ENCODE measurements around the gene IL17RE. TPM values are rescaled to one million over a fixed set of nuclear protein-coding genes. Genes with fewer than 3 reads are reported as not detected.

IL17RE gene
- total RNA-seq, 1 experiment from 2014 or later, result 2.3 TPM

DNA sequence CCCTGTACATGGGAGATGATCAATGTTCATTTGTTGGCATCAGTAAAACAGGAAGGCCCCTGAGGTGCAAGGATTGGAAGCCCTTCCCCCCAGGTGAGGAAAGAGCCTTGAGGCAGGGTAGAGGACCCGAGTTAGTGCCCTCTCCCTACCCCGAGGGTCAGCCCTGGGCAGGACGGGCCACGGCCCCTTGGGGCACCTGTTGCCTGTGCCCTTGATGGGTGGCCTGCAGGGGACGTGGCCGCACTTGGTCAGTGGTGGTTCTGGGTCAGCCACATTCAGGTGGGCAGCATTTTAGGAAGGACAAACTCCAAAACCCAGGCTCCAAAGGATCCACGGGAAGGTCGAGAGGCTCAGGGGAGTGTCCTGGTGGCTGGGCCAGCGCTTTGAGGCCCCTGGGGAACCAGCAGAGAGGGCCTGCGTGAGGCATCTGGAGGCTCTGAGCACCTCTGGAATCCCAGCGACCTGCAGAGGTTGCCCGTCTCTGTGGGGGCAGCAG lies 43.1 kb upstream of the IL17RE start:
- no peak overlapping the region for H3K27ac ChIP-seq (ENCODE audit: low read depth, low read length, poor library complexity, severe bottlenecking)
- no peaks in the 10 kb centered on the region for H3K27me3 ChIP-seq (replicated peaks; ENCODE audit: insufficient read depth, low read depth, low read length, poor library complexity)
- H3K4me3 ChIP-seq (ENCODE audit: low read depth, low read length, poor library complexity, severe bottlenecking), result no peak overlapping the region
- no TSS peak for BruUV-seq (replicated peaks)
- H3K4me1 ChIP-seq (ENCODE audit: insufficient read depth, low read length, poor library complexity, severe bottlenecking), result peaks cover 6% of the 10 kb centered on the region
- intact Hi-C loops (cut with micrococcal nuclease; ENCODE audit: unreplicated experiment), result no loop called here
- no peaks in the 10 kb centered on the region for H3K36me3 ChIP-seq (ENCODE audit: insufficient read depth, low read length, poor library complexity, severe bottlenecking)
- DNase-seq (ENCODE audit: low spot score), result no peak
- no peaks in the 10 kb centered on the region for H3K9me3 ChIP-seq (ENCODE audit: low read depth, low read length, poor library complexity, severe bottlenecking)
- no peak for TF ChIP-seq EZH2 (IDR thresholded peaks at IDR 0.05; ENCODE audit: borderline replicate concordance, low read depth, low read length, poor library complexity, severe bottlenecking)
- TF ChIP-seq, protein P1, sequence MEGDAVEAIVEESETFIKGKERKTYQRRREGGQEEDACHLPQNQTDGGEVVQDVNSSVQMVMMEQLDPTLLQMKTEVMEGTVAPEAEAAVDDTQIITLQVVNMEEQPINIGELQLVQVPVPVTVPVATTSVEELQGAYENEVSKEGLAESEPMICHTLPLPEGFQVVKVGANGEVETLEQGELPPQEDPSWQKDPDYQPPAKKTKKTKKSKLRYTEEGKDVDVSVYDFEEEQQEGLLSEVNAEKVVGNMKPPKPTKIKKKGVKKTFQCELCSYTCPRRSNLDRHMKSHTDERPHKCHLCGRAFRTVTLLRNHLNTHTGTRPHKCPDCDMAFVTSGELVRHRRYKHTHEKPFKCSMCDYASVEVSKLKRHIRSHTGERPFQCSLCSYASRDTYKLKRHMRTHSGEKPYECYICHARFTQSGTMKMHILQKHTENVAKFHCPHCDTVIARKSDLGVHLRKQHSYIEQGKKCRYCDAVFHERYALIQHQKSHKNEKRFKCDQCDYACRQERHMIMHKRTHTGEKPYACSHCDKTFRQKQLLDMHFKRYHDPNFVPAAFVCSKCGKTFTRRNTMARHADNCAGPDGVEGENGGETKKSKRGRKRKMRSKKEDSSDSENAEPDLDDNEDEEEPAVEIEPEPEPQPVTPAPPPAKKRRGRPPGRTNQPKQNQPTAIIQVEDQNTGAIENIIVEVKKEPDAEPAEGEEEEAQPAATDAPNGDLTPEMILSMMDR (conservative IDR thresholded peaks at IDR 0.05; ENCODE audit: low read depth, low read length), result no peak
- ChIA-PET CTCF (no interaction called here), POLR2A (ENCODE audit: low non-redundant PET) (no interaction called here)

DNA sequence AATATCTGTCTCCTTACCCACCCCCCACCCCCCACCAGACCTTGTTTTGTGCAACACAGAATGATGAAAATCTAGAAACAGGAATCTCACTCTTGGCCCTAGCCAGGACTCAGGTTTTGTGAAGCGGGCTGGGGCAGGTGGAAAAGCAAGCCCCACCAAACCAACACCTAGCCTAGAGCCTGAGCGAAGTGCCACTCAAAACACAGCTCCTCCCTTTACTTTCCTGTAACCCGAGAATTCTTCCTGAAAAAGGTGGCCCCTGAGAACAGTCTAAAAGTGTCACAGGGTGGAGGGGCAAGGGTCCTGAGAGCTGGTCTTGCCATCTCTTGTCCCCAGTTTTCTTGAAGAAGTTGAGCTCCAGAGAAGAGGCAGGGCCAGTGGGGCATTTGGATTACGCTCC lies 41.4 kb upstream of the IL17RE start:
- H3K4me3 ChIP-seq (ENCODE audit: low read depth, low read length, poor library complexity, severe bottlenecking), result no peak overlapping the region
- intact Hi-C loops (cut with micrococcal nuclease; ENCODE audit: unreplicated experiment), result no loop called here
- no peaks in the 10 kb centered on the region for H3K27me3 ChIP-seq (replicated peaks; ENCODE audit: insufficient read depth, low read depth, low read length, poor library complexity)
- BruUV-seq (replicated peaks), result no TSS peak
- no peaks in the 10 kb centered on the region for H3K9me3 ChIP-seq (ENCODE audit: low read depth, low read length, poor library complexity, severe bottlenecking)
- no peaks in the 10 kb centered on the region for H3K36me3 ChIP-seq (ENCODE audit: insufficient read depth, low read length, poor library complexity, severe bottlenecking)
- no peak for TF ChIP-seq EZH2 (IDR thresholded peaks at IDR 0.05; ENCODE audit: borderline replicate concordance, low read depth, low read length, poor library complexity, severe bottlenecking)
- TF ChIP-seq, protein P1 (conservative IDR thresholded peaks at IDR 0.05; ENCODE audit: low read depth, low read length), result no peak
- H3K4me1 ChIP-seq (ENCODE audit: insufficient read depth, low read length, poor library complexity, severe bottlenecking), result peaks cover 9% of the 10 kb centered on the region
- CTCF ChIA-PET, result no interaction called here
- POLR2A ChIA-PET (ENCODE audit: low non-redundant PET), result no interaction called here
- DNase-seq (ENCODE audit: low spot score), result no peak
- H3K27ac ChIP-seq (ENCODE audit: low read depth, low read length, poor library complexity, severe bottlenecking), result no peak overlapping the region

DNA sequence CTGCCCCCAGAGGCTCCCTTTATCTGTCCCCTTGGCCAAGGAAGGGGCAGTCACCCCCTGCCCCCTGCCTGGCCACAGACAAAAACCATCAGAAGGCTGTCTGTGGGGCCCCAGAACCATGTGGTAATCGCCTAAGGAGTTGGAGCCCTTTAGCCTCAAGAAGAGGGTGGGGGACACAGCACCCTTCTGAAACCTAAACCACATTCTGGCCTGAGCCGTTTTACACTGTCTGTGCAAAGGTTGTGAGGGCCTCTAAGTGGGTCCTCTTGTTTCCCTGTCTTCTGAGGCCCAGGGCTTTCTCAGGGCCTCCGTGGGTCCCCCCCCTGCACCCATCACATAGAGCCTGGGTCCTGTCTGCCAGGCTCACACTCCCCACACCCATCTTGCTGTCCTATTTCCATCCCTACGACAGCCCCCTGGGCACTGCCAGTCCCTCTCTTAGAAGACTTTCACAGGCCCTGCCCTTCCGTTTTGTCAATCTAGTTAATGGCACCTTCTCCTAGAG lies 41.0 kb upstream of the IL17RE start:
- Histone ChIP-seq H3K27me3 (replicated peaks; ENCODE audit: insufficient read depth, low read depth, low read length, poor library complexity) (no peaks in the 10 kb centered on the region), H3K9me3 (ENCODE audit: low read depth, low read length, poor library complexity, severe bottlenecking) (no peaks in the 10 kb centered on the region), H3K27ac (ENCODE audit: low read depth, low read length, poor library complexity, severe bottlenecking) (no peak overlapping the region), H3K4me3 (ENCODE audit: low read depth, low read length, poor library complexity, severe bottlenecking) (no peak overlapping the region), H3K4me1 (ENCODE audit: insufficient read depth, low read length, poor library complexity, severe bottlenecking) (peaks cover 9% of the 10 kb centered on the region), H3K36me3 (ENCODE audit: insufficient read depth, low read length, poor library complexity, severe bottlenecking) (no peaks in the 10 kb centered on the region)
- intact Hi-C loops (cut with micrococcal nuclease; ENCODE audit: unreplicated experiment), result no loop called here
- BruUV-seq (replicated peaks), result no TSS peak
- DNase-seq (ENCODE audit: low spot score), result no peak
- POLR2A ChIA-PET (ENCODE audit: low non-redundant PET), result no interaction called here
- TF ChIP-seq, protein P1 (conservative IDR thresholded peaks at IDR 0.05; ENCODE audit: low read depth, low read length), result no peak
- no peak for TF ChIP-seq EZH2 (IDR thresholded peaks at IDR 0.05; ENCODE audit: borderline replicate concordance, low read depth, low read length, poor library complexity, severe bottlenecking)
- CTCF ChIA-PET, result no interaction called here
